GM19468 (cell line): ENCODE results near the gene LDLRAD3.

Source experiments
- ATAC-seq: cut with Tn5 transposase; IDR thresholded peaks from one replicate; pipeline ENCODE4 v1.9.1; 2021; ENCODE audit warnings: mild to moderate bottlenecking, moderate library complexity, moderate number of reproducible peaks; ENCODE audit not compliant: unreplicated experiment; ENCODE audit errors: extremely low read depth

LDLRAD3 gene

GRCh38 chr11:36092314-36093030 lies 148.6 kb downstream of the LDLRAD3 start:
- no peak for ATAC-seq

GRCh38 chr11:36093548-36093947 lies 149.7 kb downstream of the LDLRAD3 start:
- ATAC-seq = no peak

- ATAC-seq = no peak
These were observed 150.3 kb downstream of the LDLRAD3 start for GRCh38 chr11:36094164-36094563.

- no peak for ATAC-seq
These were observed 151.9 kb downstream of the LDLRAD3 start for GRCh38 chr11:36095716-36096115.

GRCh38 chr11:36097219-36097650 lies 153.4 kb downstream of the LDLRAD3 start:
- no peak for ATAC-seq

GRCh38 chr11:36098087-36098486 lies 154.2 kb downstream of the LDLRAD3 start:
- ATAC-seq = no peak

GRCh38 chr11:36098853-36099375 lies 155.1 kb downstream of the LDLRAD3 start:
- ATAC-seq = no peak

GRCh38 chr11:36101466-36101865 lies 157.6 kb downstream of the LDLRAD3 start:
- no peak for ATAC-seq

GRCh38 chr11:36102868-36103267 lies 159.0 kb downstream of the LDLRAD3 start:
- no peak for ATAC-seq

GRCh38 chr11:36103933-36104530 lies 160.2 kb downstream of the LDLRAD3 start:
- no peak for ATAC-seq

- no peak for ATAC-seq
These were observed 160.8 kb downstream of the LDLRAD3 start for GRCh38 chr11:36104660-36104992.

GRCh38 chr11:36105743-36106581 lies 162.1 kb downstream of the LDLRAD3 start:
- no peak for ATAC-seq

- no peak for ATAC-seq
These were observed 163.7 kb downstream of the LDLRAD3 start for GRCh38 chr11:36107547-36107946.

GRCh38 chr11:36108881-36109589 lies 165.2 kb downstream of the LDLRAD3 start:
- ATAC-seq = no peak

GRCh38 chr11:36109590-36109849 lies 165.7 kb downstream of the LDLRAD3 start:
- no peak for ATAC-seq

GRCh38 chr11:36109850-36110606 lies 166.2 kb downstream of the LDLRAD3 start:
- no peak for ATAC-seq

GRCh38 chr11:36110668-36111410 lies 167.0 kb downstream of the LDLRAD3 start:
- no peak for ATAC-seq

- ATAC-seq = no peak
These were observed 170.2 kb downstream of the LDLRAD3 start for GRCh38 chr11:36114095-36114494.

GRCh38 chr11:36115378-36115801 lies 171.5 kb downstream of the LDLRAD3 start:
- ATAC-seq = no peak
